Fibroblast of the aortic adventitia (primary cell): ENCODE measurements around the gene ADGRF5. TPM values are rescaled to one million over a fixed set of nuclear protein-coding genes. Genes with fewer than 3 reads are reported as not detected.
"Not testable (repeated sequence)": the region's sequence is repeated elsewhere in the genome, so short reads cannot be mapped to it uniquely, and the experiment has no call there.

Experiments
- DNase-seq: peaks from one replicate; pipeline ENCODE4 v3.0.0-alpha.2; 2010; ENCODE audit warnings: low read depth
- H3K4me3 ChIP-seq: 2 replicates; pipeline ENCODE4 v1.5.1; 2011; ENCODE audit warnings: low read depth, mild to moderate bottlenecking, control low read depth, low read length, moderate library complexity
- total RNA-seq: library from RNA; depleted of rRNA; stranded (reverse); fragments of >200 nt; gene quantifications from 2 replicates; pipeline ENCODE4 v1.2.3, GENCODE V29; 2012; ENCODE audit warnings: low replicate concordance
- TF ChIP-seq, protein P1 (sequence below): IDR thresholded peaks from 2 replicates; pipeline ENCODE4 v1.5.1; 2011; ENCODE audit warnings: mild to moderate bottlenecking, low read length, control low read depth, inconsistent platforms; ENCODE audit not compliant: insufficient read depth

Gene ADGRF5
- total RNA-seq, 1 donor, result under 0.01 TPM

DNA sequence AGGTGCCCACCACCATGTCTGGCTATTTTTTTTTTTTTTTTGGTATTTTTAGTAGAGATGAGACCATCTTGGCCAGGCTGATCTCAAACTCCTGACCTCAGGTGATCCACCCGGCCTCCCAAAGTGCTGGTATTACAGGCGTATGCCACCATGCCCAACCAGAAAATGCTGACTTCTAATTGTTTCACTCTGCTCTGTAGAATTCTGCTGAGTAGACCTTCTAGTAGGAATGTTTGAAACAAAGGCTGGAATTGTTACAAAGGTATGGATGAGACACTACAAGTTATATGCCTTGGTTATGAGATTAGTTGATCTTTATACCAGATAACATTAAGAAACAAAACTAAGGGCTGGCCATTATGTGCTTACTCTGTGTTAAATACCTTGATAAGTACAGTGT, 83.7 kb downstream of the ADGRF5 start:
- no peak overlapping the region for H3K4me3 ChIP-seq
- TF ChIP-seq, protein P1, sequence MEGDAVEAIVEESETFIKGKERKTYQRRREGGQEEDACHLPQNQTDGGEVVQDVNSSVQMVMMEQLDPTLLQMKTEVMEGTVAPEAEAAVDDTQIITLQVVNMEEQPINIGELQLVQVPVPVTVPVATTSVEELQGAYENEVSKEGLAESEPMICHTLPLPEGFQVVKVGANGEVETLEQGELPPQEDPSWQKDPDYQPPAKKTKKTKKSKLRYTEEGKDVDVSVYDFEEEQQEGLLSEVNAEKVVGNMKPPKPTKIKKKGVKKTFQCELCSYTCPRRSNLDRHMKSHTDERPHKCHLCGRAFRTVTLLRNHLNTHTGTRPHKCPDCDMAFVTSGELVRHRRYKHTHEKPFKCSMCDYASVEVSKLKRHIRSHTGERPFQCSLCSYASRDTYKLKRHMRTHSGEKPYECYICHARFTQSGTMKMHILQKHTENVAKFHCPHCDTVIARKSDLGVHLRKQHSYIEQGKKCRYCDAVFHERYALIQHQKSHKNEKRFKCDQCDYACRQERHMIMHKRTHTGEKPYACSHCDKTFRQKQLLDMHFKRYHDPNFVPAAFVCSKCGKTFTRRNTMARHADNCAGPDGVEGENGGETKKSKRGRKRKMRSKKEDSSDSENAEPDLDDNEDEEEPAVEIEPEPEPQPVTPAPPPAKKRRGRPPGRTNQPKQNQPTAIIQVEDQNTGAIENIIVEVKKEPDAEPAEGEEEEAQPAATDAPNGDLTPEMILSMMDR, result no peak
- DNase-seq, result no peak

DNA sequence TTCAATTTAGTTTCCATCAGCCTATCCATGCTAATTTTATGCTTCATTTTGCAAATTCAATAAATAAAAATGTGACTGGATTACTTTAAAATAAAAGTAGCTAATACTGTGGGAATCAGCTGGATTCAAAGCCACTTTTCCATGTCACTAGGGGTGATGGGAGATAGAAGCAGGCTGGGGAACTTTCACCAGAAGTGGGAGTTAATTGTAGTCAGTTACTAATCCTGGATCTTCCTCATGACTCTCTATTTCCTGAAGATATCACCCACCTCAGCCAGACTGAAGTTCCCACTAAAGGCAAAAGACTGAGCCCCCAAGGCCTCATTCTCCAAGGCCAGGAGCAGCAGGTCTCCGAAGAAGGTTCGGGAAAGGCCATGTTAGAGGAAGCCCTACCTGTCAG, 86.7 kb downstream of the ADGRF5 start:
- DNase-seq, H3K4me3 ChIP-seq: not testable (repeated sequence)

DNA sequence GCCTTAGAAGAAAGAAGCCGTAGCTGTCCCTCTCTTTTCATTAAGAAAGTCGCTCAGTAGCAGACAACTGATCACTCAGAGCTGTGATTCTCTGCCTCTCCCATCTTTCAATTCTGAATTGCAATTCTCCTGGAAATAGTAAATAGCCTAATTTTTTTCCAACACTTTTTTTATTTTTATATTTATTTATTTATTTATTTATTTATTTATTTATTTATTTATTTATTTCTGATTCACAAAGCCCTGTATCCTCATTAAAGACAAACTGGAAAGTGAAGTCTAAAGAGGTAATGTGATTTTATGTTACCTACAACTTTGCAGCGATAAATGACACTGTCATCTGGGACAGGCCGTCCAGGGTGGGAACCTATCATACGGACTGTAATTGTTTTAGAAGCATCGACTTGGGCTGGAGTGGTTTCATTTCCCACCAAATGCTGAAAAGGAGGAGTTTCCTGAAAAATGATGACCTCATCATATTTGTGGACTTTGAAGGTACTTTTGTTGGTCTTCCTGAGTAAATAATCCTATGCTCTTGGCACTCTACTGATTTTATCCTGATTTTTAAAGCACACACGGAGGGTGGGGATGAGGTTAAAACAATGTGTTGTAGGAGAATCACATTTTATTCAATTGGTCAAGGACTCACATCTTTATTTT, 87.4 kb downstream of the ADGRF5 start:
- H3K4me3 ChIP-seq, DNase-seq: not testable (repeated sequence)

DNA sequence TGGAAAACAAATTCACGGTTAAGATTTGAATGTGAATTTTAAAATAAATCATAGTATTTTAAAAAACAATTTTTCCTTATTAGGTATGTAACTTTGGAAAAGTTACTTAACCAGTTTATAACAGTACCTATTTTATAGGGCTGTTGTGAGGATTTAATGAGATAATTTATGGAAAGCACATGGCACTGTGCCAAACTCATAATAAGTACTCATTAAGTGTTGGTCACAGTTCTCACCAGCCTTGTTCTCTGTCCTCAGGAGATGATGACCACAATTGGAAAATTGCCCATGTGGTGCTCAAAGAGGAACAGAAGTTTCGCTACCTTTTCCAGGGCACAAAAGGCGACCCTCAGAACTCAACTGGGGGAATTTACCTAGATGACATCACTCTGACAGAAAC, 88.9 kb downstream of the ADGRF5 start:
- no peak for DNase-seq
- no peak overlapping the region for H3K4me3 ChIP-seq
- TF ChIP-seq, protein P1, result no peak

DNA sequence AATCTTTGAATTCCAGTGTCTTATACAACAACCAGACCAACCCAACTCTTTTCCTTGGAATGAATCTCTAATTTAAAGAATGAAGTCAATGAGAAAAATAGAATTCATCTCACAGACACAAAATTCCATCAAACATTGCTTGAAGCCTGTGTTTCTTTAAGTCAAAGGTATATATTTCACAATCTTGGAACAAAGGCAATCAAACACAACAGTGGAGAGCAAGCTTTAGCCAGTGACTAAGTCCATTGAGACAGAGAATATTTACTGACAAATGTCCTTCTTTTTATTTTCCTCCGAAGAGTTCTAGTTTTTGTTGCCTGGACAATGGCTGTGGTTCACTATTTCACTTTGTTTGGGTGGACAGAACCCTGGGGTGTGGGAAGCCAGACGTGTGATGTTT, 92.8 kb downstream of the ADGRF5 start:
- TF ChIP-seq, protein P1, result no peak
- H3K4me3 ChIP-seq, result no peak overlapping the region
- DNase-seq, result no peak

DNA sequence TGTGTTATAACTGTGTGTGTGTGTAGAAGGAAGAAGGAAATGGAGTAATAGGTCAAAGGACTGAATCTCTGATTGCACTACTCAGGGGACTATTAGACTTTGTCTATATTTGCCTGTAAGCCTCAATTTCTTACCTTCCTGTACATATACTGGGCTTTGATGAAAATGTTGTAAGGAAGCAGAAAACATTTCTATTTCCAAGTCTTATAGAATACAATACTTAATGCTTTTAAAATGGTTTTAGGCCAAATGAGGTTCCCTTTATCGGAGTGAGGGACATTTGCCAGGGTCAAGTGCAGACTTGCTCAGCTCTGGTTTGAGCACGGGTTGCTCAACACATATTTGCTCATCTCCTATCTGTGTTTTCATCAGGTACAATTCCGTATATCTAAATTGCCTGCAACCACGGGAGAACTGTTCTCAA, 100.3 kb downstream of the ADGRF5 start:
- no peak for DNase-seq
- H3K4me3 ChIP-seq, result no peak overlapping the region
- TF ChIP-seq, protein P1, result no peak

DNA sequence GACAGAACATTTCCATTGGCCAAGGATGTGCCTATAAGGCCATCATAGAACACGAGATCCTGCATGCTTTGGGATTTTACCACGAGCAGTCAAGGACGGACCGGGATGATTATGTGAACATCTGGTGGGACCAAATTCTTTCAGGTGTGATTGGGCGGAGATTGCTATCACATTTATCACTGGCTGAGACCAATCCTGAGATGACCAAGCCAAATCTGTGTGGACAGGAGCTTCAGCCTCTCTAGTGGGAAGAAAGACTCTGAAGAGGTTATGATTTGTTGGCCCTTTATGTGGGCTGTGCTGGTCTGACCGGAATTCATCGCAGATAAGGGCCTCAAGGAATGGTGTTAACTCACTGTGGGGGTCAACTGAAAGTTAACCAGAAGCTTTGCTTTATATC, 102.2 kb downstream of the ADGRF5 start:
- no peak for DNase-seq
- no peak overlapping the region for H3K4me3 ChIP-seq
- TF ChIP-seq, protein P1, result no peak

DNA sequence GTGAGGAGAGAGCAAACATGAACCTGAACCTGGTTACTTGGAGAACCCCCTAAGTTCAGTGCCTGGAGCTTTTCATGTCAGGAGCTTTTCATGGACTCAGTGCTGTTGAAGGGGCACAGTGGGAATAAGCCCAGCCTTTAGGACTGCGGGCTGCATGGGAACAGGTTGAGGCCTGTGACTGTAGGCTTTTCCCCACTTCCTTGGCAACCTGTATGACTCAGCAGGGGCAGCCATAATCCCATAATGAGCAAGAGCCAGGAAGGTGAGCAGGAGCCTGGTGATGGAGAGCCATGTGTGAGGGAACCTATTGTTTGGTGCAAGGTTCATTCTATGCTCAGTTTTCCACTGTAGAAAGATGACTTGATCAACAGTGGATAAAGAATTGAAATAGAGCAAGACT, 105.1 kb downstream of the ADGRF5 start:
- TF ChIP-seq, protein P1, result no peak
- no peak overlapping the region for H3K4me3 ChIP-seq
- DNase-seq, result no peak
